Measurements from ENCODE around the gene CD300C. TPM values are rescaled to one million over a fixed set of nuclear protein-coding genes. Genes with fewer than 3 reads are reported as not detected.

CD300C gene
- total and polyA plus RNA-seq, 2 donors (not counting 1 experiment from before 2014, with no cell fraction given): 0.72 to 0.74 TPM

DNA sequence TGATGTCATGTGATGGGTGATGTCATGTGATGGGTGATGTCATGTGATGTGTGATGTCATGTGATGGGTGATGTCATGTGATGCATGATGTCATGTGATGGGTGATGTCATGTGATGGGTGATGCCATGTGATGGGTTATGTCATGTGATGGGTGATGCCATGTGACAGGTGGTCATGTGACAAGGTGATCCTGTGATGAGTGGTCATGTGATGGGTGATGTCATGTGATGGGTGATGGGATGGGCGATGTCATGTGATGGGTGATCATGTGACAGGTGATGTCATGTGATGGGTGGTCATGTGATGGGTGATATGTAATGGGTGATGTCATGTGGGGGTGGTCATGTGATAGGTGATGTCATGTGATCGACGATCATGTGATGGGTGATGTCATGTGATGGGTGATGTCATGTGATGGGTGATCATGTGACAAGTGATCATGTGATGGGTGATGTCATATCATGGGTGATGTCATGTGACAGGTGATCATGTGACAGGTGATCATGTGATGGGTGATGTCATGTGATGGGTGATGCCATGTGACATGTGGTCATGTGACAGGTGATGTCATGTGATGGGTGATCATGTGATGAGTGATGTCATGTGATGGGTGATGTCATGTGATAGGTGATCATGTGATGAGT, 31.8 kb downstream of the CD300C start:
- Histone ChIP-seq H3K4me1 (ENCODE audit: control insufficient read depth in 2 of 2, insufficient read depth in 2 of 2, low read length in 2 of 2) (peaks cover 14 to 17% of the 10 kb centered on the region in 2 donors), H4K20me1 (ENCODE audit: control insufficient read depth, insufficient read depth, low read length, poor library complexity, severe bottlenecking) (no peaks in the 10 kb centered on the region), H3K9ac (ENCODE audit: low read length) (no peak overlapping the region), H3K79me2 (ENCODE audit: control insufficient read depth, insufficient read depth, low read length) (no peaks in the 10 kb centered on the region), H3K4me3 (ENCODE audit: control extremely low read depth in 1 of 5, extremely low read depth in 1 of 5, insufficient read depth in 1 of 5, low read depth in 2 of 5, low read length in 4 of 5) (no peak overlapping the region), H3K36me3 (replicated peaks in 1 of 2; ENCODE audit: control extremely low read depth in 1 of 2, control insufficient read depth in 1 of 2, extremely low read depth in 1 of 2, insufficient read depth in 2 of 2, low read length in 1 of 2) (no peaks in the 10 kb centered on the region), H3K27ac (ENCODE audit: low read length in 2 of 2) (peak overlapping the region in 1 of 2 donors; percentile 74), H3K9me3 (ENCODE audit: control extremely low read depth in 1 of 3, control insufficient read depth in 2 of 3, insufficient read depth in 1 of 3, low read length in 2 of 3) (peaks cover 0 to 13% (median 7%) of the 10 kb centered on the region in 3 donors), H3K4me2 (replicated peaks; ENCODE audit: low read depth, low read length, poor library complexity, severe bottlenecking) (no peak overlapping the region), H2AFZ (ENCODE audit: insufficient read depth, low read depth, low read length, poor library complexity, severe bottlenecking) (no peak overlapping the region), H3K27me3 (replicated peaks in 1 of 4; ENCODE audit: control extremely low read depth in 1 of 4, control insufficient read depth in 3 of 4, insufficient read depth in 4 of 4, low read length in 3 of 4) (peaks cover 0 to 9% (median 2%) of the 10 kb centered on the region in 4 experiments)
- POLR2A ChIA-PET: no interaction called here
- CTCF ChIA-PET: no interaction called here
- Mint-ChIP-seq H3K27ac (peak overlapping the region; percentile 96), H3K27me3 (no peaks in the 10 kb centered on the region), H3K4me1 (peaks cover 17% of the 10 kb centered on the region), H3K4me3 (peak overlapping the region; percentile 26), H3K9me3 (ENCODE audit: insufficient read depth) (peaks cover 10% of the 10 kb centered on the region)
- DNase-seq: peak; percentile 91
- intact Hi-C loops (cut with micrococcal nuclease): no loop called here
- WGBS (ENCODE audit: insufficient coverage): 82% methylated on average over 3 of the region's 3 CpGs
- no peak for ATAC-seq (ENCODE audit: low read depth)
- TF ChIP-seq, protein P1, sequence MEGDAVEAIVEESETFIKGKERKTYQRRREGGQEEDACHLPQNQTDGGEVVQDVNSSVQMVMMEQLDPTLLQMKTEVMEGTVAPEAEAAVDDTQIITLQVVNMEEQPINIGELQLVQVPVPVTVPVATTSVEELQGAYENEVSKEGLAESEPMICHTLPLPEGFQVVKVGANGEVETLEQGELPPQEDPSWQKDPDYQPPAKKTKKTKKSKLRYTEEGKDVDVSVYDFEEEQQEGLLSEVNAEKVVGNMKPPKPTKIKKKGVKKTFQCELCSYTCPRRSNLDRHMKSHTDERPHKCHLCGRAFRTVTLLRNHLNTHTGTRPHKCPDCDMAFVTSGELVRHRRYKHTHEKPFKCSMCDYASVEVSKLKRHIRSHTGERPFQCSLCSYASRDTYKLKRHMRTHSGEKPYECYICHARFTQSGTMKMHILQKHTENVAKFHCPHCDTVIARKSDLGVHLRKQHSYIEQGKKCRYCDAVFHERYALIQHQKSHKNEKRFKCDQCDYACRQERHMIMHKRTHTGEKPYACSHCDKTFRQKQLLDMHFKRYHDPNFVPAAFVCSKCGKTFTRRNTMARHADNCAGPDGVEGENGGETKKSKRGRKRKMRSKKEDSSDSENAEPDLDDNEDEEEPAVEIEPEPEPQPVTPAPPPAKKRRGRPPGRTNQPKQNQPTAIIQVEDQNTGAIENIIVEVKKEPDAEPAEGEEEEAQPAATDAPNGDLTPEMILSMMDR (IDR thresholded peaks at IDR 0.05): no peak
- TF ChIP-seq EZH2 (IDR thresholded peaks at IDR 0.05; ENCODE audit: borderline replicate concordance, insufficient read depth, low read depth, low read length, poor library complexity, severe bottlenecking): no peak

DNA sequence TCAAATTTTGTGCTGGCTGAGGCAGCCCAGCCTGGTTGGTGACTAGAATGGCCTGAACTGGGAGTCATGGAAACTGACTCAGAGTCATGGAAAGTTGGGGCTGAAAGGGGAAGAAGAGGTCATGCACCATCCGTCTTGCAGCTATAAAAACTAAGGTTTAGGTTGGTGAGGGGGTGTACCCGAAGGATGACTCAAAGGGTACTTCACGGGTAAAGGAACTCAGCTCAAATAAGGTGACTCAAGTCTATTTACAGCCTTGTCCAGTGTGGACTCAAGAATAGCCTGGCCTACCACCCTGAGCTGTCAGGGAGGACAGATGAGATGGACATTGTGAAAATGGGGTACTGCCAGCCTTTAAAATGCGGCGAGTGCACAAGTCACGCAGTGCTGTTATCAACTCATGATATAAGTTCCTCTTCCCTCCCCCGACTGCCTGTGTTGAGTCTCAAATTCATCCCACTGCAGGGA, 33.3 kb downstream of the CD300C start:
- TF ChIP-seq, protein P1 (IDR thresholded peaks at IDR 0.05): no peak
- no peak for TF ChIP-seq EZH2 (IDR thresholded peaks at IDR 0.05; ENCODE audit: borderline replicate concordance, insufficient read depth, low read depth, low read length, poor library complexity, severe bottlenecking)
- CTCF ChIA-PET: no interaction called here
- H3K4me1 ChIP-seq (ENCODE audit: control insufficient read depth in 2 of 2, insufficient read depth in 2 of 2, low read length in 2 of 2): peaks cover 14 to 17% of the 10 kb centered on the region in 2 donors
- intact Hi-C loops (cut with micrococcal nuclease): no loop called here
- Mint-ChIP-seq H3K4me3 (no peak overlapping the region), H3K9me3 (ENCODE audit: insufficient read depth) (peaks cover 10% of the 10 kb centered on the region), H3K27ac (peak overlapping the region; percentile 76), H3K4me1 (peaks cover 17% of the 10 kb centered on the region), H3K27me3 (no peaks in the 10 kb centered on the region)
- DNase-seq (peak; percentile 65), ATAC-seq (ENCODE audit: low read depth) (peak; percentile 72)
- peak overlapping the region; percentile 2 for H2AFZ ChIP-seq (ENCODE audit: insufficient read depth, low read depth, low read length, poor library complexity, severe bottlenecking)
- H3K9me3 ChIP-seq (ENCODE audit: control extremely low read depth in 1 of 3, control insufficient read depth in 2 of 3, insufficient read depth in 1 of 3, low read length in 2 of 3): peaks cover 0 to 13% (median 7%) of the 10 kb centered on the region in 3 donors
- no peaks in the 10 kb centered on the region for H4K20me1 ChIP-seq (ENCODE audit: control insufficient read depth, insufficient read depth, low read length, poor library complexity, severe bottlenecking)
- H3K4me2 ChIP-seq (replicated peaks; ENCODE audit: low read depth, low read length, poor library complexity, severe bottlenecking): peak overlapping the region; percentile 24
- POLR2A ChIA-PET: interaction anchor here (0.5 kb wide), 1 partner anchor 12 kb away, joined by 7 read pairs; no protein-coding TSS in a partner anchor
- peaks cover 0 to 9% (median 2%) of the 10 kb centered on the region in 4 experiments for H3K27me3 ChIP-seq (replicated peaks in 1 of 4; ENCODE audit: control extremely low read depth in 1 of 4, control insufficient read depth in 3 of 4, insufficient read depth in 4 of 4, low read length in 3 of 4)
- H3K79me2 ChIP-seq (ENCODE audit: control insufficient read depth, insufficient read depth, low read length): no peaks in the 10 kb centered on the region
- peak overlapping the region in 1 of 2 donors; percentile 15 for H3K27ac ChIP-seq (ENCODE audit: low read length in 2 of 2)
- no peak overlapping the region for H3K9ac ChIP-seq (ENCODE audit: low read length)
- WGBS (ENCODE audit: insufficient coverage): 17% methylated on average over 3 of the region's 7 CpGs
- H3K36me3 ChIP-seq (replicated peaks in 1 of 2; ENCODE audit: control extremely low read depth in 1 of 2, control insufficient read depth in 1 of 2, extremely low read depth in 1 of 2, insufficient read depth in 2 of 2, low read length in 1 of 2): no peaks in the 10 kb centered on the region
- H3K4me3 ChIP-seq (ENCODE audit: control extremely low read depth in 1 of 5, extremely low read depth in 1 of 5, insufficient read depth in 1 of 5, low read depth in 2 of 5, low read length in 4 of 5): no peak overlapping the region

Data from B cell (primary cell).